Measurements from ENCODE around the gene DBN1.
"Not testable (repeated sequence)": the region's sequence is repeated elsewhere in the genome, so short reads cannot be mapped to it uniquely, and the experiment has no call there.

The DBN1 gene

DNA sequence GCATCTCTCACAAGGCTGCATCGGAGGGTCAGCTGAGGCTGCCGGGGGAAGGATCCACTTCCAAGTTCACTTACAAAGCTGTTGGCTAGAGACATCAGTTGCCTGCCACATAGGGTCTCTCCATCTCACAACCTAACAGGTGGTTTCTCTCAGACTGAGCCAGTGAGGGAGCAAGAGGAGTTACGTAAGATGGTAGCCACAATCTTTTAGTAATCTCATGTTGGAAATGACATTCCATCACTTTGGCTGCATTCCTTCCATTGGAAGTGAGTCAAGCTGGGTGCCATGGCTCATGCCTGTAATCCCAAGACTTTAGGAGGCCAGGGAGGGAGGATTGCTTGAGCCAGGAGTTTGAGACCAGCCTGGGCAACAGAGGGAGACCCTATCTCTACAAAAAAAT, 54.4 kb downstream of the DBN1 start:
- DNase-seq (ENCODE audit: extremely low read depth, low read depth), result no peak
- H3K4me3 ChIP-seq (replicated peaks; ENCODE audit: low read depth, low read length), result no peak overlapping the region
- TF ChIP-seq, protein P1, sequence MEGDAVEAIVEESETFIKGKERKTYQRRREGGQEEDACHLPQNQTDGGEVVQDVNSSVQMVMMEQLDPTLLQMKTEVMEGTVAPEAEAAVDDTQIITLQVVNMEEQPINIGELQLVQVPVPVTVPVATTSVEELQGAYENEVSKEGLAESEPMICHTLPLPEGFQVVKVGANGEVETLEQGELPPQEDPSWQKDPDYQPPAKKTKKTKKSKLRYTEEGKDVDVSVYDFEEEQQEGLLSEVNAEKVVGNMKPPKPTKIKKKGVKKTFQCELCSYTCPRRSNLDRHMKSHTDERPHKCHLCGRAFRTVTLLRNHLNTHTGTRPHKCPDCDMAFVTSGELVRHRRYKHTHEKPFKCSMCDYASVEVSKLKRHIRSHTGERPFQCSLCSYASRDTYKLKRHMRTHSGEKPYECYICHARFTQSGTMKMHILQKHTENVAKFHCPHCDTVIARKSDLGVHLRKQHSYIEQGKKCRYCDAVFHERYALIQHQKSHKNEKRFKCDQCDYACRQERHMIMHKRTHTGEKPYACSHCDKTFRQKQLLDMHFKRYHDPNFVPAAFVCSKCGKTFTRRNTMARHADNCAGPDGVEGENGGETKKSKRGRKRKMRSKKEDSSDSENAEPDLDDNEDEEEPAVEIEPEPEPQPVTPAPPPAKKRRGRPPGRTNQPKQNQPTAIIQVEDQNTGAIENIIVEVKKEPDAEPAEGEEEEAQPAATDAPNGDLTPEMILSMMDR (IDR thresholded peaks at IDR 0.05; ENCODE audit: low read depth, low read length, missing control alignments), result no peak

DNA sequence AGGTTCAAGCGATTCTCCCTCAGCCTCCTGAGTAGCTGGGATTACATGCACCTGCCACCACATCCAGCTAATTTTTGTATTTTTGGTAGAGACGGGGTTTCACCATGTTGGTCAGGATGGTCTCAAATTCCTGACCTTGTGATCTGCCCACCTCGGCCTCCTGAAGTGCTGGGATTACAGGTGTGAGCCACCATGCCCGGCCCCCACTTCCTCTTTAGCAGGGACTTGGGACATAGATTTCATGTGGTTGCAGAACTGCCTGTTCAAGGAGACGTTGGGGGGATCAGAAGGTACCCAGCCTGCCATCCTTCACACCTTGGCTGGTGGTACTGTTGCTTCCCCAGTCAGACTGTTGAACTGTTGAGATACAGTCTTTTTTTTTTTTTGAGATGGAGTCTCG, 56.4 kb downstream of the DBN1 start:
- not testable (repeated sequence) for H3K4me3 ChIP-seq (replicated peaks; ENCODE audit: low read depth, low read length); DNase-seq (ENCODE audit: extremely low read depth, low read depth)

DNA sequence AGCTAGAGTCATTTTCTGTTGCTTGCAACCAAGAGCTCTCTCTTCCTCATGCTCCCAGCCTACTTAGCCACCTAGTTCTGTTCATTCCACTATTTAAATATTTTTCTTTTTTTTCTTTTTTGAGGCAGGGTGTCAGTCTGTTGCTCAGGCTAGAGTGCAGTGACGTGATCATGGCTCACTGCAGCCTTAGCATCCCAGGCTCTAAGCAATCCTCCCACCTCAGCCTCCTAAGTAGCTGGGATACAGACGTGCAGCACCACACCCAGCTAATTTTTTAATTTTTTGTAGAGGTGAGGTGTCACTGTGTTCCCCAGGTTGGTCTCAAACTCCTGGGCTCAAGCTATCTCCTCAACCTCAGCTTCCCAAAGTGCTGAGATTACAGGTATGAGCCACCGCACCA, 59.0 kb downstream of the DBN1 start:
- H3K4me3 ChIP-seq (replicated peaks; ENCODE audit: low read depth, low read length), result no peak overlapping the region
- TF ChIP-seq, protein P1 (IDR thresholded peaks at IDR 0.05; ENCODE audit: low read depth, low read length, missing control alignments), result no peak
- no peak for DNase-seq (ENCODE audit: extremely low read depth, low read depth)

DNA sequence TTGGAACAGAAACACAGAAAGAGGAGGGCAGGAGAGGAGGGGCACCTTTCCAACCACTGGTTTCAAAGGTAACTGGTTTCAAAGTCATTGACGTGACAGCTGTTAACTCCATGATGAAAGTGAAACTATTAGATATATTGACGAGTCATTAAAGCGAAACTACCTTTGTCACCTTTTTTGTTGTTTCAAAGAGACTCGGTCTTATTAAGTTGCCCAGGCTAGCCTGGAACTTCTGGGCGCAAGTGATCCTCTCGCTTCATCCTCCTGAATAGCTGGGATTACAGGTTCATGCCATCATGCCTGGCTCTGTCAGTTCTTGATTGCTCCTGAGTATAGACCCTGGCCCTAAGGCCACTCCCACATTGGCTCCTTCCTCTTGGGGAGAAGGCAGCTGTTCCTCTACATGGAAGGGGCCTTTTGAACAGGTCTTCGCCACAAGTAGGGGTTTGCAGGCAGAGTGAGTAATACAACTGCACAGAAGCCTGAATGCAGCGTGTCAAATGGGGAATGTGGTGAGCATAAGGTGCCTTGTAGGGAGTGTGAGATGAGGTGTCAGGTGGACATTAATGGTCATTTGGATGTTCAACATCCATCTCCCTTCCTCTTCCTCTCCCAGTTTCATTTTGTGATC, 60.7 kb downstream of the DBN1 start:
- no peak overlapping the region for H3K4me3 ChIP-seq (replicated peaks; ENCODE audit: low read depth, low read length)

DNA sequence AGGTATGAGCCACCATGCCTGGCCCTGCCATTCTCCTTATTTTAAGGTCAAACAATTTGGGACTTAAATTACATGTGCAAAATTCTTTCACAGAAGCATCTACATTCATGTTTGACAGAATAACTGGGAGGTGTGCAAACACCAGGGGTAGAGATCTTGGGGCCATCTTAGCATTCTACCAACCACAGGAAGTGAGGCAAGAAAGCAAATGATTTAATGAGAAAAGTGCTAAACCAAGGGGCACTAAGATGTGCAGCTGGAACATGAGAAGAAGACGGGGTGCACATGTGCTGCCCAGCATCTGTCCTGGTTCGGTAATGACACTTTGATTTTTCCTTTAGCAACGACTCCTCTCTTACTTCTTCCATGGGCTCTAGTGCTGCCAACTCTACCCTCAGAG, 62.9 kb downstream of the DBN1 start:
- H3K4me3 ChIP-seq (replicated peaks; ENCODE audit: low read depth, low read length), result no peak overlapping the region
- DNase-seq (ENCODE audit: extremely low read depth, low read depth), result no peak
- TF ChIP-seq, protein P1 (IDR thresholded peaks at IDR 0.05; ENCODE audit: low read depth, low read length, missing control alignments), result no peak

More for the DNA sequence above, 60.7 kb downstream of the DBN1 start:
- TF ChIP-seq, protein P1 (IDR thresholded peaks at IDR 0.05; ENCODE audit: low read depth, low read length, missing control alignments), result no peak
- DNase-seq (ENCODE audit: extremely low read depth, low read depth), result no peak

DNA sequence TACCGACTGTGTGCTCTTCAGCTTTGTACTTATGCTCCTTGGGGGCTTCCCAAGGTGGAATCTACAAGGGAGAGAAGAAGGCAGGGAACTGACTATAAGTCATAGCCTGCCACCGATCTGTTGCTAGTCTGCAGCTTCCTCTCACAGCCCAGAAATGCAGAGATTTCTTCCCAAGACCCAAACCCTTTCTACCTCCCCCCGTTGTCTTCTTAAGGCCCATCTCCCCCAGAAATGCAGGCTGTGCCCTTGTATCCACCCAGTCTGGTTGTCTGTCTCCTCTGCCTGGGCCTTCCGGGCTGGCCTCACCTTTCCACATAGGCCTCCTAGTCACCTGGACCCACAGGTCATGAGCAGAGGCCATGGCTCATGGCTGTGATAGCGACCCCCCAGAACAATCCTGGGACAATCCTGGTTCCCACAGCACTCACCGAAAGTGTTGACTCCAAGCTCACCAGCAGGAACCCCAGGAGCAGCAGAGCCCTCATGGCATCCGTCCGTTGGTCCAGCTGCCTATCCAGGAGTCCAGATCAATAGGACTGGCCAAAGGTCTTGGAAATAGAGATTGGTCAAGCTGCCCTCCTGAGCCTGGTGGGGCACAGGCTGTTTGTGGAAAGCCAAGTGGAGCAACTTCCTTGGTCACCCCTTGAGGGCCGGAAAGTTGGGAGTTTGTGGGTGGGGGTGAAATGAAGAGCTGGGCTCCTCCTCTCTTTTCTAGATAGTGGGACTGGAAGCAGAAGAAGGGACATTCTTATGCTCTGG, 64.2 kb downstream of the DBN1 start, which contains the start of gene F12:
Gene F12 (minus strand): TSS at position 522 of the 759 bp plus-strand sequence. CDS start 37 bp downstream, at position 485.
- no peak for DNase-seq (ENCODE audit: extremely low read depth, low read depth)

More for the DNA sequence above, 64.2 kb downstream of the DBN1 start, which contains the start of gene F12:
- TF ChIP-seq, protein P1 (IDR thresholded peaks at IDR 0.05; ENCODE audit: low read depth, low read length, missing control alignments), result no peak
- no peak within 1 kb of the TSS for H3K4me3 ChIP-seq (replicated peaks; ENCODE audit: low read depth, low read length)
